ENCODE results near the gene POLD3. TPM values are rescaled to one million over a fixed set of nuclear protein-coding genes. Genes with fewer than 3 reads are reported as not detected.

The POLD3 gene
- total and polyA plus RNA-seq, 2 of the 8 experiments (the other 6 are each of a cell fraction or from before 2014, with no cell fraction given): 18.1 to 29.3 TPM

GRCh38 chr11:74675761-74676160 lies 83.4 kb downstream of the POLD3 start:
- H3K9ac ChIP-seq (replicated peaks in 1 of 4; ENCODE audit: extremely low read depth in 1 of 4, low read depth in 3 of 4, low read length in 3 of 4): no peak overlapping the region
- no peak overlapping the region for H3K56ac ChIP-seq (replicated peaks; ENCODE audit: insufficient read length, low read depth, low read length)
- H3K14ac ChIP-seq (ENCODE audit: insufficient read length): no peak overlapping the region
- H3K36me3 ChIP-seq (ENCODE audit: control insufficient read depth in 2 of 4, insufficient read depth in 4 of 4, low read length in 3 of 4): no peaks in the 10 kb centered on the region
- H2BK120ac ChIP-seq (replicated peaks; ENCODE audit: low read depth, low read length): no peak overlapping the region
- H2BK12ac ChIP-seq (ENCODE audit: low read depth, low read length): no peak overlapping the region
- no peaks in the 10 kb centered on the region for H4K20me1 ChIP-seq (replicated peaks in 1 of 2; ENCODE audit: control insufficient read depth in 1 of 2, insufficient read depth in 2 of 2, low read length in 2 of 2)
- 90% methylated on average over 3 of the region's 3 CpGs; no CpG with 5 or more reads in 1 of the 2 experiments for WGBS, 2 experiments (ENCODE audit: extremely low coverage in 1 of 2, insufficient coverage in 1 of 2, insufficient read length in 1 of 2, insufficient replicate concordance in 2 of 2, low coverage in 1 of 2, low lambda C conversion rate in 2 of 2, missing lambda C conversion rate in 1 of 2)
- H3K23me2 ChIP-seq (ENCODE audit: low read depth, low read length): no peaks in the 10 kb centered on the region
- H2BK15ac ChIP-seq (ENCODE audit: low read length): no peak overlapping the region
- H3K79me2 ChIP-seq (ENCODE audit: control insufficient read depth in 1 of 2, insufficient read depth in 2 of 2, low read length in 2 of 2): no peaks in the 10 kb centered on the region
- H2BK20ac ChIP-seq (ENCODE audit: low read length): no peak overlapping the region
- H3K4ac ChIP-seq (replicated peaks; ENCODE audit: insufficient read length, low read depth, low read length): no peak overlapping the region
- no peak for DNase-seq (ENCODE audit: low read depth in 1 of 2, low spot score in 2 of 2)
- H4K5ac ChIP-seq (ENCODE audit: insufficient read length, low read depth, low read length): no peak overlapping the region
- no peak overlapping the region for H4K8ac ChIP-seq (ENCODE audit: extremely low read depth, insufficient read depth, low read length)
- no peak overlapping the region for H2AFZ ChIP-seq (ENCODE audit: low read length)
- no peaks in the 10 kb centered on the region for H3K27me3 ChIP-seq (replicated peaks in 1 of 4; ENCODE audit: control insufficient read depth in 3 of 4, extremely low read depth in 1 of 4, insufficient read depth in 3 of 4, low read length in 3 of 4)
- no peak overlapping the region for H3K27ac ChIP-seq (ENCODE audit: low read depth, low read length)
- 0 out of 4 replicates have a peak, but pooled peaks cover 0 to 2% of the 10 kb centered on the region in 2 experiments for H3K9me3 ChIP-seq (ENCODE audit: insufficient read depth in 2 of 2, low read depth in 1 of 2, low read length in 1 of 2)
- no peak overlapping the region for H3K4me3 ChIP-seq (ENCODE audit: extremely low read depth in 1 of 4, insufficient read depth in 2 of 4, low read depth in 3 of 4, low read length in 4 of 4)
- no peak overlapping the region for H3K18ac ChIP-seq (ENCODE audit: extremely low read depth, low read length)
- H3K23ac ChIP-seq (ENCODE audit: insufficient read length): no peak overlapping the region
- no peak overlapping the region for H3K4me2 ChIP-seq (ENCODE audit: insufficient read depth in 1 of 2, low read depth in 2 of 2, low read length in 2 of 2)
- ChIA-PET CTCF (ENCODE audit: partially characterized antibody) (interaction anchor here (0.6 to 2.9 kb wide), 8 partner anchors 13 to 319 kb away, joined by 3 to 10 read pairs (median 4); no protein-coding TSS in a partner anchor), POLR2A (ENCODE audit: partially characterized antibody) (no interaction called here)
- H2BK5ac ChIP-seq (ENCODE audit: low read depth, low read length): no peak overlapping the region
- no peak overlapping the region for H4K91ac ChIP-seq (replicated peaks; ENCODE audit: insufficient read length, low read length)
- no peak for FAIRE-seq
- H2AK5ac ChIP-seq (ENCODE audit: low read depth, low read length): no peak overlapping the region
- H3K4me1 ChIP-seq (replicated peaks in 1 of 4; ENCODE audit: control insufficient read depth in 3 of 4, insufficient read depth in 4 of 4, low read length in 3 of 4): no peaks in the 10 kb centered on the region
- H3K79me1 ChIP-seq (ENCODE audit: low read depth, low read length): no peaks in the 10 kb centered on the region
- TF ChIP-seq CTCF (IDR thresholded peaks at IDR 0.05; ENCODE audit: control extremely low read depth in 1 of 3, insufficient read depth in 1 of 3, low read depth in 1 of 3, low read length in 3 of 3): no peak
- TF ChIP-seq FOSL1 (IDR thresholded peaks at IDR 0.05; ENCODE audit: insufficient read depth, low read depth, low read length): no peak
- TF ChIP-seq SP4 (IDR thresholded peaks at IDR 0.05; ENCODE audit: low read length): no peak
- TF ChIP-seq TBP (IDR thresholded peaks at IDR 0.05; ENCODE audit: low read depth, low read length): no peak
- TF ChIP-seq BCL11A (IDR thresholded peaks at IDR 0.05; ENCODE audit: low read depth in 2 of 2, low read length in 2 of 2): no peak
- TF ChIP-seq SRF (IDR thresholded peaks at IDR 0.05; ENCODE audit: low read depth, low read length): no peak
- no peak for TF ChIP-seq CREB1 (IDR thresholded peaks at IDR 0.05)
- TF ChIP-seq SUZ12 (IDR thresholded peaks at IDR 0.05; ENCODE audit: low read length): no peak
- no peak for TF ChIP-seq ZNF274 (IDR thresholded peaks at IDR 0.05; ENCODE audit: borderline replicate concordance, extremely low read depth, low read length)
- TF ChIP-seq PHF8 (conservative IDR thresholded peaks at IDR 0.05; ENCODE audit: low read depth, low read length): no peak
- TF ChIP-seq CBX5 (IDR thresholded peaks at IDR 0.05; ENCODE audit: low read depth, low read length): no peak
- no peak for TF ChIP-seq POU5F1 (IDR thresholded peaks at IDR 0.05; ENCODE audit: low read depth, low read length)
- no peak for TF ChIP-seq TCF12 (IDR thresholded peaks at IDR 0.05; ENCODE audit: low read depth, low read length)
